H9 (cell line): ENCODE results near the gene FBRSL1. TPM values are rescaled to one million over a fixed set of nuclear protein-coding genes. Genes with fewer than 3 reads are reported as not detected.

Experiments
- DNase-seq: peaks from one replicate; pipeline ENCODE4 v3.0.0-alpha.2; 2017
- H2AFZ ChIP-seq: one replicate; pipeline ENCODE4 v1.6.1; 2013; ENCODE audit warnings: mild to moderate bottlenecking, low read length, control low read depth, moderate library complexity
- H2AK5ac ChIP-seq: 2 replicates; pipeline ENCODE4 v1.6.1; 2013; ENCODE audit warnings: low read length, control low read depth, mixed read lengths; ENCODE audit not compliant: insufficient read length
- H2BK120ac ChIP-seq: one replicate; pipeline ENCODE4 v1.6.1; 2013; ENCODE audit warnings: low read depth, mild to moderate bottlenecking, low read length, control low read depth, inconsistent platforms; ENCODE audit not compliant: poor library complexity, severe bottlenecking
- H2BK12ac ChIP-seq: 2 replicates; pipeline ENCODE4 v1.6.1; 2013; ENCODE audit warnings: low read length, control low read depth, mixed read lengths, low read depth; ENCODE audit not compliant: insufficient read length
- H2BK15ac ChIP-seq: 2 replicates; pipeline ENCODE4 v1.6.1; 2013; ENCODE audit warnings: low read depth, low read length, control low read depth
- H2BK20ac ChIP-seq: one replicate; pipeline ENCODE4 v1.6.1; 2013; ENCODE audit warnings: low read depth, mild to moderate bottlenecking, low read length, control low read depth, inconsistent platforms; ENCODE audit not compliant: poor library complexity, severe bottlenecking
- H2BK5ac ChIP-seq: 2 replicates; pipeline ENCODE4 v1.6.1; 2013; ENCODE audit warnings: low read length, control low read depth, mixed read lengths; ENCODE audit not compliant: insufficient read length
- H3K14ac ChIP-seq: 2 replicates; pipeline ENCODE4 v1.6.1; 2013; ENCODE audit warnings: low read length, control low read depth; ENCODE audit not compliant: insufficient read depth
- H3K18ac ChIP-seq: 2 replicates; pipeline ENCODE4 v1.6.1; 2013; ENCODE audit warnings: low read depth, mild to moderate bottlenecking, mixed read lengths, low read length, control low read depth; ENCODE audit not compliant: insufficient read length
- H3K23ac ChIP-seq: 2 replicates; pipeline ENCODE4 v1.6.1; 2013; ENCODE audit warnings: low read length, control low read depth, mixed read lengths, low read depth; ENCODE audit not compliant: insufficient read length
- H3K23me2 ChIP-seq: 2 replicates; pipeline ENCODE4 v1.6.1; 2013; ENCODE audit warnings: low read depth, mild to moderate bottlenecking, mixed read lengths, low read length, control low read depth; ENCODE audit not compliant: insufficient read length, poor library complexity, severe bottlenecking
- H3K27ac ChIP-seq: 2 replicates; pipeline ENCODE4 v1.5.1; 2013; ENCODE audit warnings: low read length, control low read depth, mixed read lengths, low read depth; ENCODE audit not compliant: insufficient read length
- H3K27me3 ChIP-seq: 2 replicates; pipeline ENCODE4 v1.6.1; 2013; ENCODE audit warnings: low read length, control low read depth, inconsistent platforms; ENCODE audit not compliant: insufficient read depth
- H3K4ac ChIP-seq: 2 replicates; pipeline ENCODE4 v1.6.1; 2013; ENCODE audit warnings: low read depth, mild to moderate bottlenecking, control low read depth, inconsistent platforms, low read length, moderate library complexity
- H3K4me1 ChIP-seq: 2 replicates; pipeline ENCODE4 v1.6.1; 2013; ENCODE audit warnings: low read length, control low read depth, inconsistent platforms; ENCODE audit not compliant: insufficient read depth
- H3K4me2 ChIP-seq: 2 replicates; pipeline ENCODE4 v1.6.1; 2013; ENCODE audit warnings: low read length, control low read depth, mixed read lengths; ENCODE audit not compliant: insufficient read length, insufficient read depth
- H3K56ac ChIP-seq: 2 replicates; pipeline ENCODE4 v1.6.1; 2013; ENCODE audit warnings: low read depth, mild to moderate bottlenecking, mixed read lengths, low read length, control low read depth; ENCODE audit not compliant: insufficient read length
- H3K79me1 ChIP-seq: 2 replicates; pipeline ENCODE4 v1.6.1; 2013; ENCODE audit warnings: low read depth, mild to moderate bottlenecking, moderate library complexity, low read length, control low read depth, inconsistent platforms; ENCODE audit not compliant: insufficient read depth, poor library complexity, severe bottlenecking
- H3K79me2 ChIP-seq: 2 replicates; pipeline ENCODE4 v1.6.1; 2013; ENCODE audit warnings: low read length, control low read depth, inconsistent platforms; ENCODE audit not compliant: insufficient read depth
- H3K9ac ChIP-seq: 2 replicates; pipeline ENCODE4 v1.6.1; 2013; ENCODE audit warnings: low read length, control low read depth, mixed read lengths; ENCODE audit not compliant: insufficient read length; ENCODE audit errors: extremely low read depth
- H3K9me3 ChIP-seq: one replicate; pipeline ENCODE4 v1.6.1; 2013; ENCODE audit warnings: low read depth, low read length, inconsistent platforms; ENCODE audit not compliant: control insufficient read depth
- H3T11ph ChIP-seq: one replicate; pipeline ENCODE4 v1.6.1; 2013; ENCODE audit warnings: mild to moderate bottlenecking, low read length, control low read depth, inconsistent platforms
- H4K20me1 ChIP-seq: one replicate; pipeline ENCODE4 v1.6.1; 2013; ENCODE audit not compliant: control insufficient read depth, insufficient read length, insufficient read depth
- H4K5ac ChIP-seq: 2 replicates; pipeline ENCODE4 v1.6.1; 2013; ENCODE audit warnings: low read depth, mild to moderate bottlenecking, mixed read lengths, low read length, control low read depth; ENCODE audit not compliant: insufficient read length
- H4K8ac ChIP-seq: replicated peaks from 2 replicates; pipeline ENCODE4 v1.6.1; 2013; ENCODE audit warnings: low read length, control low read depth, mixed read lengths, low read depth; ENCODE audit not compliant: insufficient read length
- H4K91ac ChIP-seq: 2 replicates; pipeline ENCODE4 v1.6.1; 2013; ENCODE audit warnings: low read depth, mild to moderate bottlenecking, moderate library complexity, mixed read lengths, low read length, control low read depth; ENCODE audit not compliant: insufficient read length
- H3K27ac Mint-ChIP-seq, 3 experiments: 2 replicates in 2 of 3; 3 replicates in 1 of 3; pipeline ENCODE4 v1.8.0; 2020 to 2021; ENCODE audit warnings: mixed read lengths in 3 of 3, mild to moderate bottlenecking in 1 of 3, moderate library complexity in 1 of 3
- H3K27me3 Mint-ChIP-seq: 2 replicates; pipeline ENCODE4 v1.8.0; 2021; ENCODE audit warnings: low read depth, mild to moderate bottlenecking, moderate library complexity, mixed read lengths
- H3K36me3 Mint-ChIP-seq, 3 experiments: 2 replicates in 2 of 3; 3 replicates in 1 of 3; pipeline ENCODE4 v1.8.0; 2020 to 2021; ENCODE audit warnings: low read depth in 3 of 3, mixed read lengths in 3 of 3; ENCODE audit not compliant: insufficient read depth in 1 of 3
- H3K4me1 Mint-ChIP-seq, 2 experiments: 2 replicates each; pipeline ENCODE4 v1.8.0; 2020; ENCODE audit warnings: mixed read lengths in 2 of 2
- H3K4me3 Mint-ChIP-seq, 2 experiments: 2 replicates in 1 of 2; 3 replicates in 1 of 2; pipeline ENCODE4 v1.8.0; 2020 to 2021; ENCODE audit warnings: mild to moderate bottlenecking in 2 of 2, mixed read lengths in 2 of 2, moderate library complexity in 1 of 2
- H3K9me3 Mint-ChIP-seq, 2 experiments: 2 replicates in 1 of 2; 3 replicates in 1 of 2; pipeline ENCODE4 v1.8.0; 2020; ENCODE audit warnings: mild to moderate bottlenecking in 2 of 2, mixed read lengths in 2 of 2, moderate library complexity in 1 of 2
- WGBS: extraction: QIAGEN DNeasy Blood & Tissue Kit; methylation state at CpG from one replicate; pipeline ENCODE4 v1.1.7; 2013; ENCODE audit warnings: missing lambda C conversion rate, low lambda C conversion rate, mixed read lengths; ENCODE audit not compliant: insufficient read length; ENCODE audit errors: extremely low coverage; 5-methylcytosine and 5-hydroxymethylcytosine counted together
- total RNA-seq: library from RNA; stranded (reverse); gene quantifications from 2 replicates; pipeline ENCODE4 v1.2.1, GENCODE V29; 2021
- TF ChIP-seq, protein P1 (sequence below): fragments of 200-600 bp; sonication (generic); conservative IDR thresholded peaks from 3 replicates; pipeline ENCODE4 v1.8.0; 2021; ENCODE audit warnings: antibody characterized with exemption, mild to moderate bottlenecking

FBRSL1 gene
- total RNA-seq, 1 experiment from 2014 or later, result 90.8 TPM

DNA sequence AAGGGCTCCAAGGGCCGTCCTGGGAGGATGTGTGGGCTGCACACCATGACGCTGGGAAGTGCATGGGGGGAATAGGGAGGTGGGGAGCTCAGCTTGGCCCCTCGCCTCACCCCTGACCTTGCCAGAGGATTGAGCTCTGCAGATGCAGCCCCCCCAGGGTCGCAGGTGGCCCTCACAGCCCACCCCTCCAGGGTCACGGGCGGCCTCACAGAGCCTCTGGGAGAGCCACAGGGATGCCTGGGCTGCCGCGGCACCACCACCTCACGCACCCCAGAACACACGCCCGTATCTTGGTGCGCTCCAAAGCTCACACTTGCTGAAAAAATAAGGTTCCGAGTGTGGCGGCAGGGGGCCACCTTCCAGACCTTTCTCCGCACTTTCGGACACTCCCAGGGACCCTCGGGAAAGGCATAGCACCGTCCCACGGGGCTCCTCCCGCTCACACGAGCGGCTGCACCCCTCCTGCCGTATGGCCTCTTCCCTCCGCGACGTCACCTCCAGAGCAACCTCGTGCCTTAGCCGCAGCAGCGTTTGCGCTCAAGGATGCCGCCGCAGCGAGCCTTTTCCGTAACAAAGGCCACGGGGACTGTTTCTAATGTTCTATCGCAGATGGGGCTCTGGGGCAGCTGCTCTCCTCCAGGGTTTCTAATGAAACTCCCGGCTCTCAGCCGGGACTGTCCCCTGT lies 9.9 kb upstream of the FBRSL1 start:
- H2BK12ac ChIP-seq, result no peak overlapping the region
- H3K79me2 ChIP-seq, result no peaks in the 10 kb centered on the region
- H3K9me3 ChIP-seq, result no peaks in the 10 kb centered on the region
- H3K23ac ChIP-seq, result no peak overlapping the region
- H3K4me2 ChIP-seq, result no peak overlapping the region
- H3K27ac ChIP-seq, result no peak overlapping the region
- H2BK120ac ChIP-seq, result no peak overlapping the region
- no peak overlapping the region for H3K4me3 Mint-ChIP-seq
- no peak overlapping the region for H2AK5ac ChIP-seq
- no peaks in the 10 kb centered on the region for H3K23me2 ChIP-seq
- H2BK15ac ChIP-seq, result no peak overlapping the region
- no peaks in the 10 kb centered on the region for H3K79me1 ChIP-seq
- no peak overlapping the region for H3K18ac ChIP-seq
- no peaks in the 10 kb centered on the region; the same call in 1 of the 2 replicates for H3K4me1 ChIP-seq
- H4K91ac ChIP-seq, result no peak overlapping the region
- WGBS, result no CpG with 5 or more reads among the region's 38 CpGs
- H3K9ac ChIP-seq, result no peak overlapping the region
- H3K27me3 Mint-ChIP-seq, result peaks cover 95% of the 10 kb centered on the region
- no peak overlapping the region for H3K4ac ChIP-seq
- H4K5ac ChIP-seq, result no peak overlapping the region
- no peak for DNase-seq
- H3K27me3 ChIP-seq, result peaks cover 19% of the 10 kb centered on the region; the same call in 1 of the 2 replicates
- TF ChIP-seq, protein P1, sequence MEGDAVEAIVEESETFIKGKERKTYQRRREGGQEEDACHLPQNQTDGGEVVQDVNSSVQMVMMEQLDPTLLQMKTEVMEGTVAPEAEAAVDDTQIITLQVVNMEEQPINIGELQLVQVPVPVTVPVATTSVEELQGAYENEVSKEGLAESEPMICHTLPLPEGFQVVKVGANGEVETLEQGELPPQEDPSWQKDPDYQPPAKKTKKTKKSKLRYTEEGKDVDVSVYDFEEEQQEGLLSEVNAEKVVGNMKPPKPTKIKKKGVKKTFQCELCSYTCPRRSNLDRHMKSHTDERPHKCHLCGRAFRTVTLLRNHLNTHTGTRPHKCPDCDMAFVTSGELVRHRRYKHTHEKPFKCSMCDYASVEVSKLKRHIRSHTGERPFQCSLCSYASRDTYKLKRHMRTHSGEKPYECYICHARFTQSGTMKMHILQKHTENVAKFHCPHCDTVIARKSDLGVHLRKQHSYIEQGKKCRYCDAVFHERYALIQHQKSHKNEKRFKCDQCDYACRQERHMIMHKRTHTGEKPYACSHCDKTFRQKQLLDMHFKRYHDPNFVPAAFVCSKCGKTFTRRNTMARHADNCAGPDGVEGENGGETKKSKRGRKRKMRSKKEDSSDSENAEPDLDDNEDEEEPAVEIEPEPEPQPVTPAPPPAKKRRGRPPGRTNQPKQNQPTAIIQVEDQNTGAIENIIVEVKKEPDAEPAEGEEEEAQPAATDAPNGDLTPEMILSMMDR, result no peak
- peaks cover 7 to 8% of the 10 kb centered on the region in 2 experiments for H3K9me3 Mint-ChIP-seq
- H2BK20ac ChIP-seq, result no peak overlapping the region
- no peak overlapping the region for H3K14ac ChIP-seq
- H3K27ac Mint-ChIP-seq, result no peak overlapping the region
- no peak overlapping the region for H3K56ac ChIP-seq
- H2BK5ac ChIP-seq, result no peak overlapping the region
- peaks cover 0 to 2% of the 10 kb centered on the region in 2 experiments; a peak in 2 of 4 replicates for H3K4me1 Mint-ChIP-seq
- peaks cover 0 to 4% (median 4%) of the 10 kb centered on the region in 3 experiments; a peak in 5 of 7 replicates for H3K36me3 Mint-ChIP-seq
- no peak overlapping the region for H2AFZ ChIP-seq
- no peak overlapping the region for H4K8ac ChIP-seq
- H4K20me1 ChIP-seq, result peaks cover 3% of the 10 kb centered on the region
- H3T11ph ChIP-seq, result no peak overlapping the region
